ENCODE results near the gene ZNF438.

Gene ZNF438

DNA sequence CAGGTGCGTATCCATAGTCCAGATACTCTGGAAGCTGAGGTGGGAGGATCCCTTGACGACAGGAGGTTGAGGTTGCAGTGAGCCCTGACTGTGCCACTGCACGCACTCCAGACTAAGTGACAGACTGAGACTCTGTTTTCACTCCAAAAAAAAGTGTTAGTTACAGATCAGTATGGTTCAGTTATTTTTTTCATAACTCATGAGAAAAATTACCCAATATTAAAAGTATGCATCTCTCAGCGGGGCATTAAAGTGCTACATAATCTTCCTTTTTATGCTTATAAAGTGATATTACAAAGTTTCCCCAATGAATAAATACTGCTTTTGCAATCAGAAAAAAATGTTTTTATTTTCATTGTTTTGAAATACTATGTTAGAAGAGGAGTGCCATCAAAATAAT, 147.9 kb downstream of the ZNF438 start:
- no peak for DNase-seq (ENCODE audit: low read depth, low spot score)

DNA sequence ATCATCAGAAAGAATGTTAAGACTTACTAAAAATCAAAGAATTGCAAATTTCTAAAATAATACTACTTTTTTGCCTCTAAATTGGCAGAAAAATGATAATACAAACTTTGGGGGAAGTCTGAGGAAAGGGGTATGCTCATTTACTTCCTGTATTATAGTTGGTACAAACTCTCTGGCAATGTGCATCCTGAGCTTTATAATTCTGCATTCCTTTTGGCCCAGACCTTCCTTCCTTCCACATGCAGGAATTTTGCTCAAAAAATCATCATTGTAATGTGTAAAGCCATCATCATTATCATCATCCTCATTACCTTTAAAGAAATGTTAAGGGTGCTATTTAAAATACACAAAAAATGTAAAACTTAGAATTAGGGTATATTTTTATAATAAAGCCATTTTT, 148.5 kb downstream of the ZNF438 start:
- DNase-seq (ENCODE audit: low read depth, low spot score): no peak

DNA sequence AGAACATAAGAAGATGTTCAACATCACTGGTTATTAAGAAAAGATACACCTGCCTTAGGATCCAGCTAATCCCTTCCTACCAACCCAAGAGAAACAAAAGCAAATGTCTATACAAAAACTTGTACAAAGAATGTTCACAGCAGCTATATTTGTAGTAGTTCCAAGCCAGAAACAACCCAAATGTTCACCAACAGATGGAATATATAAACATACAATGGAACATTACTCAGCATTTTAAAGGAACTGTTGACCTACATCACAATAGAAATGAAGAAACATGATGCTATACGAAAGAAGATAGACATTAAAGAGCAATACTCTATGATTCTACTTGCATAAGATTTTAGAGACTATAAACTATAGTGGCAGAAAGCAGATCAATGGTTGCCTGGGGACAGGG, 149.4 kb downstream of the ZNF438 start:
- no peak for DNase-seq (ENCODE audit: low read depth, low spot score)

DNA sequence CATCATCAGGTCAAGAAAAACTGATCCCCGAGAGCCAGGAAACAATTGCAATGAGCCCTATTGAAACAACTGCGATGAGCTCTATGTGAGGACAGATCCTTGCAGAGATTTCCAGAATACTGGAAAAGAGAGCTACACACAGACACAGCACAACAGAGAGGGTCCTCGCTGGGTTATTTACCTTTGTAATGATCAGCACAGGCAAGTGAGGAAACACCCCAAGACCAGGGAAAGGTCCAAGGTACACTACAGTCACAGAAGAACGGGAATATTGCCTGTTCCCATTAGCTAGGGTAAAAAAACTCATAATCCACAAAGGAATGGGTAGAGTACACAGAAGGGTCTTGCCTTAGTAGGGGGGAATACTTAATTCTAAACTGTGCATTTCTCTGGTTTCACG, 152.7 kb downstream of the ZNF438 start:
- DNase-seq (ENCODE audit: low read depth, low spot score): no peak

DNA sequence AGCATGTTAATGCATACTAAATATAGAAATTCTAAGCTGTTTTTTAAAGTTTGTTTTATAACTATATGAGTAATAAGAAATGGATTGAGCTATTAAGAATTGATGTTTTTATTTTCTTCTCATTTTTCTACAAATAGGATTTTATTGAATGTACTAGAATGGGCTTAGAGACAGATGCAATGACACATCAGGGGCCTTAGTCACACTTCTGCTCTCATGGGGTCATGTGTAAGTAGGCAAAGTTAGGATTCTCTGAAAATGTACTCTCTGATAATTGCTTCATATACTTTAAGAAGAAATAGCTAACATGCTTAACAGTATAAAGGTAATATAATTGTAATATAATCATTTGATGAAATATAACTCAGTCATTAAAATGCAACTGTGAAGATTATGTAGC, 154.6 kb downstream of the ZNF438 start:
- DNase-seq (ENCODE audit: low read depth, low spot score): no peak

DNA sequence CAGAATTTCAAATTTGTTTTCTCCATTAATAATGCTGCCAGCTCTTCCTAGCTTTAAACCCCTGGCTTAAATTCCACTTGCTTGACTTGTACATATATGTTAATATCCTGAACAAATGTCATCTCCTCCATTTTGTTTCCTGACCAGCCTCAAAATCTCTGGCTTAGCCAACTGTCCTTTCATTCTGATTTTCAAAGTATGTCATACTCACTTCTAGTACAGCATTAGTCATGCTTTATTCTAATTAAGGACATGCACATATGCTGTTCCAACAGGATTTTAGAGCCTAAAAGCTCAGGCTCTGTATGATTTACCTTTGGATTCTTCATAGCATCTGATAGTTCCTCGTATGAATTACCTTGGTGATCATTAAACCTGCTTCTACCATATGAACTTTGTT, 158.3 kb downstream of the ZNF438 start:
- no peak for DNase-seq (ENCODE audit: low read depth, low spot score)

DNA sequence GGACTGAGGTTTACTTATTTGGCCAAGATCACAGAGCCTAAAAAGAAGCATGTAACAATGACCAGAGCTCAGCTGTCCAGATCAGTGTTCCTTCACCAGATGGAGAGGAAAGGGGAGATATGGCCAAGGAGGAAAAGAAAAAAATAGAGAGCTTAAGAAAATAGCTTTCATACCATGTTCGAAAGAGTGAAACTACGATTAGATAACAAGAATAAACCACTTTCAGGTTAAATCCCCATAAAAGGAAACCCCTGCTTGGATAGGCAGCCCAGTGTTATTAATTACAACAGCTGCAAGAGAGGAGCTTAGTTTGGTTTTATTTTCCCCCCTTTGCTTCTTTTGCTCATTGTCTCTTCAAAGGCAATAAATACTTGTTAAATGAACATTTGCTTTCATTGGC, 160.8 kb downstream of the ZNF438 start:
- DNase-seq (ENCODE audit: low read depth, low spot score): no peak

DNA sequence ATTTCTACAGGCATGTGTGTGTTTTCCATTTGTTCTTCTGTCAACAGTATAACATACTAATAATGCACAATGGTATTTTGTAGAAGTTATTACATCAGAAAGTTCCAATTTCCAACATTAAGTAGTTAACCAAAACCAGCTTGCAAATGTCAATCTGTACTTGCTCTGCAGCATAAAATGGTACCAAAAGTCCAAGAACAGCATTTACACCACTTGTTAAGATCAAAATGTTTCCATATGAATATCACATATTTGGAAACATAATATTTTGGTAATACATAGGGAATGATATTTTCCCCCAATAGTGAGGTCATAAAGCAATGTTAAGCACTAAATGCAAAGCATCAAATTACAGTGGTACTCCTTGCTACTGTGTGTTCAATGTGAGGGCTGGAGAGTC, 162.1 kb downstream of the ZNF438 start:
- no peak for DNase-seq (ENCODE audit: low read depth, low spot score)

DNA sequence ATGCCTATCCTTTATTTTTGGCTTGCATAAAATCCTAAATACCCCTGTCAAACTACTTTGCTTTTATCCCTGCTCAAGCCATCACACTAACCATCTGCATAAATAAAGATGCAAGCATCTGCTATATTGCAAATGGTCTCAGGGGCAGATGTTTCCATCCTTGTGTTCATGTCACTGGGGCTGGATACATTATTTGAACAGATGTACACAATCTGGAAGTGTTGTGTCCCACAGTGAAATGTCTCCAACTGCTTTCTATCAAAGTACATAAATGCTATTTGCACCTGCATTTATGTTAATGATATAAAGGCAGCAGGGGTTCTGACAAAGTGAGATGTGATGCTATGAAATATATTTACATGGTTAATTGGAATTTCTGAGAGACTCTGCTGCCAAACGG, 163.1 kb downstream of the ZNF438 start:
- DNase-seq (ENCODE audit: low read depth, low spot score): no peak

DNA sequence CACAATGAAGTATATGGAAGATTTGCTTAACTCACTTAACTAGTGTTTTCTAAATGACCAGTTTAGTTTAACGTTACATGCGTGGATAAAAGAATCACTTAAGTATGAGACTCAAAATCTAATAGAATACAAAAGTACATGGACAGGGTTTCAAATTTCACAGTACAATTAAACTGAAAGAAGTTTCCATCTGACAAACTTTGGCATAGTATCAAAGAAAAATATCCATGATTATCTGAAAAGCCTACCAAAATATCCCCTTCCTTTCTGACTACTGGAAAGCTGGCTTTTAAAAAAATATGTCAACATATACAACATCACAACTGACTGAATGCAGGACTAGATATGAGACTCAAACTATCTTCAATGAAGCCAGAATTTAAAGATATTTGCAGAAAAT, 164.8 kb downstream of the ZNF438 start:
- DNase-seq (ENCODE audit: low read depth, low spot score): no peak

DNA sequence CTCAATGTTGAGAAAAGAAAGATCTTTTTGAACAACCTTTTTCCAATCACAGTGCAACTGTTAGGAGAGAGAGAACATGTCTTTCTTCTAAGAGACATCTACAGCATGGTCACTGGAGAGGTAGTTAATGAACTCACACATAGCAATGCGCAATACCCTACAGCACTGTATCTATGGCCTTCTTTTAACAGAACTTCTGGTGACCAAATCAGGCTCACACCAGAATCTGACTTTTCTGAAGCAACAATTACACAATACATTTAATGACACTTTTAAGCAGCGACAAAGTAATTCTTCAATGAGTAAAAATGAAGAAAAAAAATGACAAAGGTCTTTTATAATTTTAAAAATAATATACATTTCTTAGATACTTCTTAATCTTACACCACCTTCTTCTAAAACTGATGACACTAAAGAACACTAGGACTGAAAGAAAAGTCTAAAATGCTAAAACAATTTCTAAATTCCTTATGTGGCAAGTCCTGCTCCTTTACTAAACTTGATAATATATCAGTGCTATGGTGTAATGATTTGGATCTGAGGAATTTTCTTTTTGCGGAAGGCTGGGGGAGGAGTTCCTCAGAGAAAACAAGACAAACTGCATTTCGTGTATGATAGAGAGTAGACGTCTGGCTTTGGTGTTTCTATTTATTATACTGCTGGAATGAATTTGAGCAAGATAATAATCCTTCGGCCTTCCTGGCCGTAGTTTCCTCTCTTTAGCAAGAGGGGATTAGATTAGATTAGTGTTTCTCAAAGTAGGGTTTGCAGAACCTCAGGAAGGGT, 166.3 kb downstream of the ZNF438 start:
- DNase-seq (ENCODE audit: low read depth, low spot score): no peak

DNA sequence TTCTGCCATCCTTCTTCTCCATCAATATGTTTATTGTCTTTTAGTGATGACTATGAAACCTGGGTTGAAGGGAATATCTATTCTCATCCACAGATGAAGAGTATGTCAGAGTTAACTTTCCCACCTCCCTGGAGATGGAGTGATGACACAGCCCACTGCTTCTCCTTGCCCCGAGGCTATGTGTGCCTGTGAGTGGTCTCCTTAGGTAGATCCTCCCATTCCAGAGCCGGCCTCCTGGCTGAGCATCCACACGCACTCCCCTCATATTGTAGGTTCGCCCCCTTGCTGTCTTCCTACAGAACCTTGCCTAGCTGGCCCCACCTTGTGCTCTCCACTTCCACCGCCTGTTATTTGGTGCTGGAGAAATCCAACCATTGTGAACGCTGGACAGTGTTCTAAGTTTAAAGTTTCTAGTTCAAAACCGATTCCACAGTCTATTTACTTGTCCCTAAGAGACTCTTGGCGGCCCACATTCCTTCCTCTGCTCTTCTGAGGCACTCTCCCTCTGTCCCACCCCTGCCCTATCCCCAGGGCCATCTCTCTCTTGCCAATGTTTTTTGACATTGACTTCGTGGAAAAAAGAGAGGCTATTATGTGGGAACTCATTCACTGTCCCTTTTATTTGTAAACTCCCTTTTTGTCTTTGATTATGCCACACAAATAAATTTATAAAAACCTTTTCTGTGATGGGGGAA, 168.0 kb downstream of the ZNF438 start:
- no peak for DNase-seq (ENCODE audit: low read depth, low spot score)

DNA sequence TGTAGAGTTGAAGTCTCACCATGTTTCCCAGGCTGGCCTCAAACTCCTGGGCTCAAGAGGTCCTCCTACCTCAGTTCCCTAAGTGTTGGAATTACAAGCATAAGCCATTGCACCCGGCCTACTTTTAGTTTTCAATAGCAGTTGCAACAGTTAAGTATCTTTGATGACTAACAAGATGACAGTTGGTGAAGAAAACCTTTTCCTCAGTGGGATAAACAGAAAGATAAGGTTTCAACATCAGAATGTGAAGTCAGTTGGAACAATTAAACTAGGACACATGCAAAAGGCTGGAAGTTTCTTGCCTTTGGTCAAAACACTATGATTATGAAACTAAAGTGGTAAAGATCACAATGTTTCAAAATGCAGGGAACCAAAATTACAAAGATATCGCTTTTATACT, 169.2 kb downstream of the ZNF438 start:
- no peak for DNase-seq (ENCODE audit: low read depth, low spot score)

DNA sequence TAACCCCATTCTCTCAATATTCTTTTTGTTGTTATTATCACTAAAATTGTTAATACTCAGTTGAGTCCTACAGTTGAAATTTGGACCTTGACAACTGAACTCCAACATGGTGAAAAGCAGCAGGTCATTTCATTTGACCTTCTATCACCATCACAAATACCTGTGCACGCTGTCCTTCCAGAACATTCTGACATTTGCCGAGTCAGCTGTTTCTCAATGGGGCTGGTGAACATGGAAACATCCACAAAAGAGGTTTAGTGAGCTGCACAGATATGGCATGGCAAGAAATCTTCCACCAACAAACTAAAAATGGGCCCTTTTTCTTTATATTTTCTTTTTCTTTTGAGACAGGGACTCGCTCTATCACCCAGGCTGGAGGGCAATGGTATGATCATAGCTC, 169.7 kb downstream of the ZNF438 start:
- no peak for DNase-seq (ENCODE audit: low read depth, low spot score)

DNA sequence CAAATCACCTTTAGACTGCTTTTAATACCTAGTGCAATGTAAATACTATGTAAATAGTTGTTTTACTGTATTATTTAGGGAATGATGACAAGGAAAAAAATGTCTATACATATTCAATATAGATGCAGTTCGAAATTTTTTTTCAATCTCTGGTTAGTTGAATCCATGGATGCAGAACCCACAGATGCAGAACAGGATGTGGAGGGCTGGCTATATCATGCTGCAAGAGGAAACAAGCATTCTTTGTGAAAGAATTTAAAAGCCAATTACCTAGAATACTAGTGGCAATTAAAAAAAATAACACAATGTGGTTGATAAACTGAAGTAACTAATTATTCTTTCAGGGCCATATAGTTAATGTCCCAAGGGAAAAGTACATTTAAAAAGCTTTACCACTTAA, 170.4 kb downstream of the ZNF438 start:
- no peak for DNase-seq (ENCODE audit: low read depth, low spot score)

DNA sequence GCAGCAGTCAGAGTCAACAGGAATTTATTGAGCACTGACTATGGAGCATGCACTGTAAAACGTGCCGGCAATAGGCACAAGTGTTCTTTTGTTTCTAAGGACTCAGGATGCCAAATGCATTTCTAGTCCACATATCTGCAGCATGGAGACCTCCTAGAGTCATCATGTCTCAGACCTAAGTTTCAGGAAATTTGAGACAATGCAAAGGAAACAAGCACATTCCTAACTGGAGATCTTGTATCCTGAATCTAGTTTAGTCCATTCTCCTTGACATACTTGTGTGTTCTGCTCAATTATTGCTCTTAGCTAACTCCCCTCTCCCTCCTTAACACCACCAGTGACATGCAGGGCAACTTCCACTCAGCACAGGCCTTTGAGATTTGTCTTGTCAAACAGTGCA, 173.2 kb downstream of the ZNF438 start:
- DNase-seq (ENCODE audit: low read depth, low spot score): no peak

DNA sequence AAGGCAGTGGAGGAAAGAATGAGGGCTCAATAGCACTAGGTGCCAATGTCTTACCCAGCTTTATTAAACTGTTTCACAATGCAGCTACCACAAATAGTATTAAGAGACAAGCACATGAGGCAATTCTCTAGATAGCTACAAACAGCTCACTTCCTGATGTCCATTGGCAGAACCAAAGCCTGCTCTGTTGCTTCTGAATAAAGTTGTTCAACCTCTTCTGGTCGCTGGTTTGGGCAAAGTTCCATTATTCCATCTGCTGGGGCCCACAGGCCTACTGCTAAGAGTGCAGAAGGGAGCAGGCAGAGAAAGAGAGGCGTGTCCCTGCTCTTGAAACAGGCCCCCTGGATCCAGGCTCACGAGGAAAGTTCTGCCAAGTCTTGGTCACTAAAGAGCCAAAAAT, 173.9 kb downstream of the ZNF438 start:
- DNase-seq (ENCODE audit: low read depth, low spot score): no peak

DNA sequence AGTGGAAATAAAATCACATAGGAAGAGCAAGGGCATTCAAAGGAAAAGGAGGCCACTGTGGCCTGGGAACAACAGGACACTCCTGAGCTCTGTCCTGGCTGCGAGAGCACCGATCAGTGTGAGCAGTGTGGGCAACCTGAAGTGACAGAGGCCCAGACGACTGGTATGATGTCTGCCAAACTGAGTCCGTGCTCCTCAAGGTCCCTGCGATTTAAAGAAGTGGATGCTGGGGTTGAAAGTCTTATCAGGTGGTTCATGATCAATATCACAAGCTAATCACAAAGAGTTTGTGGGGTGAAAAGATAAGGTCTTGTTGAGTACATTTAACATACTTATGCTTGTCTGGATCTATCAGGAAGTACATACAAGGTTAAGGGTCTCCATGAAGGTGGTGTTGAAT, 176.5 kb downstream of the ZNF438 start:
- DNase-seq (ENCODE audit: low read depth, low spot score): no peak

DNA sequence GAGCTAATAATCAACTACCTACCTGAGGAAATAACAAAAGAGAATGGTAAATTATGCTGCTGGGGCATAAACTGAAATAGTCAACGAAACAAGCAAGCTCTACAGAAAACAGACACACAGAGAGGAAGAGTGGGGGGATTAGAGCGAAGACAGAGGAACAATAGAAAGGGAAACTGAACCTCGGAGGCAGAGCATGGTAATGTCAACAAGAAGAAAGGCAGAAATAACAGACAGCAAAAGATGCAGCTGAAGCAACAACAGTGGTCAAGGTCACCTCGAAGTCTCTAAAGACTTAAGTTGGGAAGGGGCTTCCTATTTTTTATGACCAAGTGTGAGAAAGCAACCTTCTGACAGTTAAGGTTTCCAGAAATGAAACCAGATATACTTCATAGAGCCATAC, 177.0 kb downstream of the ZNF438 start:
- DNase-seq (ENCODE audit: low read depth, low spot score): no peak

DNA sequence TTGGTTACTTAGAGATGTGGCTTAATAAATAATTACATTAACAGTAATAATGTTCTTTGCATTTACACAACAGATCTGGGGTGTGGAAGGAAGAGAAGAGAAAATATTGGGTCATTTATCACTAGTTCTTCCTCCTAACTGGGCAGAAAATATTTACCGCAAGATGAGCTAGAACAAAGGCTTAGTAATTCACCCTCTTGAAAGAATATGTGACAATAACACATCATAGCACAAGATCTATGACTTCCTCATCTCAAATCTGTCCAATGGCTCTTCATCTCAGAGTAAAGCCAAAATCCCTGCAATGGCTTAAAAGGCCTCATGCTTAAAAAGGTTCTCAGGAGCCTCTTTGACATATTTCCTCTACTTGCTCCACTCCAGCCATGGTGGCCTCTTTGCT, 178.6 kb downstream of the ZNF438 start:
- DNase-seq (ENCODE audit: low read depth, low spot score): no peak

DNA sequence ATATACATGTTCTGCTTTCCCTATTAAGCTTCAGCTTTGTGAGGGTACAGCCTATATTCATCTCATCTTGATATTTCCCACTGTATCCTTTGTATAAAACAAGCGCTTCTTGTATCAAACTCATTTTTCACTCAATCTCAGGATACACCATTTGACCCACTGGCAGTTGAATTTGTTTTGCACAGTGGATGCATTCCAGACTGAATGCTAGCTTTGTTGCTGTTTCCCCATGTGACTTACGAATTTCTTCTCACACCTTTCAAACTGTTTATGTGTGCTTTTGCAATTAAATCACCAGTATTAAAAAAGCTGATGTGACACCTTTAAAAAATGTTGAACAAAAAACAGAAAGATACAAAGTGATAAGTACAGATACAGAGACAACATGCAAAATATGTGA, 180.9 kb downstream of the ZNF438 start:
- DNase-seq (ENCODE audit: low read depth, low spot score): no peak

DNA sequence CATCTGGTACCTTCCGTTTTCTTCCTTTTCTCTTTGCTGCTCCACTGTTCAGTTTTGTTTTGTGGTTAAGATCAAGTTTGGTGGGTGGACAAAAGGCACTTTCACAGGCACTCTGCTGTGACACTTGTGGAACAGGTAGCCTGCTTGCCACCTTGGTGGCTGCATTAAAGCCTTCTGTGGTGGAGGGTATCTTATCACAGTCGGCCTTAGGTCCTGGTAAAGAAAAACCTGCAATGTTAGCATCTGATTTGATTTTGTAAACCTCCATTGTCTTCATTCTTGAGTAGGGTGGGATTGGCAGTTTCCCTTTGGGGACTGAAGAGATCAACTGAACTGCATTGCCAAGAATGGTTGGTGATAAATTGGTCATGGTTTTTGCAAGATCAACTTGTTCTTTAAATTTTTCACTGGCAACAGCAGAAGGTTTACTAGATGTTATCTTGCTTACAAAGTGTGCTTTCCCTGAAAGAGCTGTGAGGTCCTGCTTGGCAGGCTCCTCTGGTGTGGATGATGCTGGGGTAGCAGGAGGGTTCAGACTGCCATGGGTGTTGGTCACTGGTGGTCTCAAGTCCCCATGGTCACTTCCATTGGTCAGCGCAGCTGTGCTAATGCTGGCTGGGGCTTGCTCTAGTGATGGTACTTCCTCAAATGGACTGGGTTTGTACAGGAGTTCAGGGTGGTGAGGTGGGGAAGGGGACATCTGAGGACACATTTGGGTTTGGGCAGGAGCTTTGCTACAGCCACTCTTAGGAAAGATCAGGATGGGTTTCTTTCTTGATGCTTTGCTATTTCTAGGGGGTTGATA, 182.2 kb downstream of the ZNF438 start:
- DNase-seq (ENCODE audit: low read depth, low spot score): no peak

Measured in iPS DF 19.7 (cell line).